SK-N-SH treated with all-trans-retinoic acid at 6 μM for 48 hours (cell line): ENCODE results near the gene PDE9A.

ENCODE experiments used
- CREB5 ChIP-seq: fragments of 250-450 bp; sonication (Bioruptor Pico); IDR thresholded peaks from 2 replicates; pipeline ENCODE4 v1.5.1; 2020; ENCODE audit warnings: low read depth, mild to moderate bottlenecking, moderate library complexity
- CSDC2 ChIP-seq: fragments of 250-450 bp; sonication (Bioruptor Pico); IDR thresholded peaks from 2 replicates; pipeline ENCODE4 v1.5.0; 2020; ENCODE audit warnings: mild to moderate bottlenecking, moderate library complexity
- ISL1 ChIP-seq: fragments of 250-450 bp; sonication (Bioruptor Pico); IDR thresholded peaks from 2 replicates; pipeline ENCODE4 v2.1.2; 2022; ENCODE audit warnings: mild to moderate bottlenecking, moderate library complexity
- OSR1 ChIP-seq: fragments of 250-450 bp; sonication (Bioruptor Pico); IDR thresholded peaks from 2 replicates; pipeline ENCODE4 v1.8.0; 2022; ENCODE audit warnings: moderate library complexity, mild to moderate bottlenecking, inconsistent platforms
- PATZ1 ChIP-seq: fragments of 250-450 bp; sonication (Bioruptor Pico); IDR thresholded peaks from 2 replicates; pipeline ENCODE4 v1.8.0; 2020; ENCODE audit warnings: mild to moderate bottlenecking, moderate library complexity, borderline replicate concordance
- ZC3H10 ChIP-seq: fragments of 250-450 bp; sonication (Bioruptor Pico); IDR thresholded peaks from 2 replicates; pipeline ENCODE4 v1.5.1; 2021; ENCODE audit warnings: mild to moderate bottlenecking, moderate library complexity
- ZFP3 ChIP-seq: fragments of 250-450 bp; sonication (Bioruptor Pico); IDR thresholded peaks from 2 replicates; pipeline ENCODE4 v1.5.0; 2020; ENCODE audit warnings: mild to moderate bottlenecking, moderate library complexity

GRCh38 chr21:42654913-42655795 is 1.7 kb downstream of the PDE9A start:
- TF ChIP-seq ISL1 (CRISPR knock-in tag): no peak
- TF ChIP-seq PATZ1 (CRISPR knock-in tag): no peak
- no peak for TF ChIP-seq CREB5 (CRISPR knock-in tag)
- no peak for TF ChIP-seq ZFP3 (CRISPR knock-in tag)
- TF ChIP-seq ZC3H10: no peak
- no peak for TF ChIP-seq CSDC2
- no peak for TF ChIP-seq OSR1 (CRISPR knock-in tag)
